K562 (cell line): ENCODE data around the gene GYS1. TPM values are rescaled to one million over a fixed set of nuclear protein-coding genes. Genes with fewer than 3 reads are reported as not detected.
A peak's percentile ranks its signal among the peaks of the same experiment; 100 is the strongest.

Experiments
- CBX8 ChIP-seq: fragments of 200-600 bp; sonication (generic); IDR thresholded peaks from 2 replicates; pipeline ENCODE4 v1.6.1; 2012; ENCODE audit warnings: borderline replicate concordance, mixed run types, low read depth, mild to moderate bottlenecking, moderate library complexity, mixed read lengths, low read length, control low read depth, inconsistent platforms; ENCODE audit not compliant: poor library complexity, severe bottlenecking; ENCODE audit errors: extremely low read depth
- KAT7 ChIP-seq: sonication (generic); formaldehyde crosslinking; IDR thresholded peaks from 2 replicates; pipeline ENCODE4 v1.8.0; 2022; ENCODE audit warnings: missing genetic modification reagents, mild to moderate bottlenecking, borderline replicate concordance
- KDM1A ChIP-seq, 2 experiments: fragments of 450-650 bp; IDR thresholded peaks; 2 replicates each; pipeline ENCODE4 v1.6.1; 2016; ENCODE audit warnings: mild to moderate bottlenecking in 2 of 2
- SP2 ChIP-seq: IDR thresholded peaks from 2 replicates; pipeline ENCODE4 v1.6.1; 2011; ENCODE audit warnings: mild to moderate bottlenecking, low read depth, low read length, moderate library complexity; ENCODE audit not compliant: poor library complexity, severe bottlenecking; ENCODE audit errors: extremely low read depth
- TEAD4 ChIP-seq, 2 experiments: sonication (generic) in 1 of 2; formaldehyde crosslinking in 1 of 2; IDR thresholded peaks; 2 replicates each; pipeline versions ENCODE4 v1.6.1 to v1.8.0; 2012 to 2022; ENCODE audit warnings: borderline replicate concordance in 1 of 2, inconsistent platforms in 1 of 2, low read length in 1 of 2, mild to moderate bottlenecking in 1 of 2, missing genetic modification reagents in 1 of 2
- polyA plus RNA-seq, 8 experiments: library from polyadenylated mRNA; depleted of rRNA in 4 of 8; stranded (reverse) in 5 of 8; unstranded in 3 of 8; fragments of >200 nt; fragmentation: Nextera tagmentation in 2 of 8; fragmentation: Illumina TruSeq in 1 of 8; extraction: Ambion mirVana in 2 of 8; extraction: Trizol in 1 of 8; gene quantifications; 2 replicates each; pipeline versions ENCODE4 v1.2.1 to v1.2.3, GENCODE V29; 2011 to 2014; ENCODE audit warnings: inconsistent platforms in 1 of 8, missing spikeins in 1 of 8
- total RNA-seq, 7 experiments: library from RNA; depleted of rRNA in 6 of 7; stranded (reverse); fragments of >200 nt in 6 of 7; fragmentation: Illumina TruSeq in 2 of 7; extraction: Trizol in 2 of 7; gene quantifications; 2 replicates each; pipeline versions ENCODE4 v1.2.1 to v1.2.3, GENCODE V29; 2011 to 2021; ENCODE audit warnings: low replicate concordance in 1 of 7
- TF ChIP-seq, protein P1 (sequence below): fragments of 250-450 bp; sonication (Bioruptor Pico); IDR thresholded peaks from 2 replicates; pipeline ENCODE4 v1.4.0; 2020

The GYS1 gene
- total and polyA plus RNA-seq, 9 of the 15 experiments (the other 6 are each of a cell fraction or from before 2014, with no cell fraction given): 1.9 to 31.1 (median 15.2) TPM

DNA sequence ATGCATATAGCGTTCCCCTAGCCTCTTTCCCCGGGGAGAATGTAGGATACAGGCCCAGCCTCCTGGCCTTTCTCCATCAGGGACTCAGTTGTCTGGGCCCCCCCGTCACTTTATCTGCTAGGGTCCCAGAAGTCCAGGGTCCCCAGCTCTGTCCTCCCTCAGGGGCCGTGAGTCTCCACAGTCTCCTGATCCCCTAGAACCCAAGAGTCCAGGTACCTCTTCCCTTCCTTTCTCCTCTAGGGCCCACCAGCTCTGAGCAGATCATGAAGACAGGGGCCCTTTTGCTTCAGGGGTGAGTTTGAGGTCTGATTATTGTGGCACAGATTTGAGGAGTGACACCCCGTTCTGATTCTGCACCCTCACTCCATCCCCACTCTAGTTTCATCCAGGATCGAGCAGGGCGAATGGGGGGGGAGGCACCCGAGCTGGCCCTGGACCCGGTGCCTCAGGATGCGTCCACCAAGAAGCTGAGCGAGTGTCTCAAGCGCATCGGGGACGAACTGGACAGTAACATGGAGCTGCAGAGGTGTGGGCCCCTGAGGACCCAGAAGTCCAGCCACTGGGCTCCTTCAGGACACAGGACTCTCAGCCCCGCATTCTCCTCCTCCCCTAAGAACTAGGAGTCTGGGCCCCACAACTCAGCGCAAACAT lies 37.7 kb downstream of the GYS1 start (continued):
- no peak for TF ChIP-seq CBX8
- no peak for TF ChIP-seq SP2
- no peak for TF ChIP-seq TEAD4 (IDR thresholded peaks at IDR 0.05; ENCODE audit: low read length)
- no peak for TF ChIP-seq TEAD4 (CRISPR knock-in tag; IDR thresholded peaks at IDR 0.05; ENCODE audit: borderline replicate concordance)
- TF ChIP-seq, protein P1, sequence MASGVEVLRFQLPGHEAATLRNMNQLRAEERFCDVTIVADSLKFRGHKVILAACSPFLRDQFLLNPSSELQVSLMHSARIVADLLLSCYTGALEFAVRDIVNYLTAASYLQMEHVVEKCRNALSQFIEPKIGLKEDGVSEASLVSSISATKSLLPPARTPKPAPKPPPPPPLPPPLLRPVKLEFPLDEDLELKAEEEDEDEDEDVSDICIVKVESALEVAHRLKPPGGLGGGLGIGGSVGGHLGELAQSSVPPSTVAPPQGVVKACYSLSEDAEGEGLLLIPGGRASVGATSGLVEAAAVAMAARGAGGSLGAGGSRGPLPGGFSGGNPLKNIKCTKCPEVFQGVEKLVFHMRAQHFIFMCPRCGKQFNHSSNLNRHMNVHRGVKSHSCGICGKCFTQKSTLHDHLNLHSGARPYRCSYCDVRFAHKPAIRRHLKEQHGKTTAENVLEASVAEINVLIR (CRISPR knock-in tag): no peak
- TF ChIP-seq KAT7 (CRISPR knock-in tag): peak; percentile 79
- TF ChIP-seq KDM1A (IDR thresholded peaks at IDR 0.05): peak in 1 of 2 experiments; percentile 47; a peak in 1 of 4 replicates
- TF ChIP-seq, all 486 proteins: peak for 3
